Type B pancreatic cell (in vitro differentiated cells): Measurements from ENCODE around the gene TMPRSS3. TPM values are rescaled to one million over a fixed set of nuclear protein-coding genes. Genes with fewer than 3 reads are reported as not detected.

Experiments
- DNase-seq: peaks from one replicate; pipeline ENCODE4 v3.0.0; 2021; ENCODE audit warnings: mixed read lengths; ENCODE audit not compliant: unreplicated experiment; ENCODE audit errors: extremely low spot score
- H3K27ac Mint-ChIP-seq: 2 replicates; pipeline ENCODE4 v1.8.0; 2021; ENCODE audit warnings: mild to moderate bottlenecking, mixed read lengths
- H3K27me3 Mint-ChIP-seq: 2 replicates; pipeline ENCODE4 v1.8.0; 2021; ENCODE audit warnings: mixed read lengths
- H3K36me3 Mint-ChIP-seq: 2 replicates; pipeline ENCODE4 v1.8.0; 2021; ENCODE audit warnings: mixed read lengths
- H3K4me1 Mint-ChIP-seq: one replicate; pipeline ENCODE4 v1.8.0; 2021; ENCODE audit warnings: mixed read lengths; ENCODE audit not compliant: unreplicated experiment
- H3K4me3 Mint-ChIP-seq: 2 replicates; pipeline ENCODE4 v1.8.0; 2021; ENCODE audit warnings: mild to moderate bottlenecking, mixed read lengths
- H3K9me3 Mint-ChIP-seq: 2 replicates; pipeline ENCODE4 v1.8.0; 2021; ENCODE audit warnings: mixed read lengths
- total RNA-seq: library from RNA; stranded (reverse); gene quantifications from 2 replicates; pipeline ENCODE4 v1.2.1, GENCODE V29; 2021; ENCODE audit warnings: low replicate concordance
- TF ChIP-seq, protein P1 (sequence below): fragments of 200-600 bp; sonication (generic); conservative IDR thresholded peaks from 2 replicates; pipeline ENCODE4 v1.5.0; 2021; ENCODE audit warnings: antibody characterized with exemption, mild to moderate bottlenecking

TMPRSS3 gene
- total RNA-seq, 1 donor from 2014 or later, result 1.3 TPM

- no peak overlapping the region for H3K27ac Mint-ChIP-seq
- no peak overlapping the region for H3K4me3 Mint-ChIP-seq
- H3K36me3 Mint-ChIP-seq, result no peaks in the 10 kb centered on the region
- H3K9me3 Mint-ChIP-seq, result peaks cover 5% of the 10 kb centered on the region
- H3K27me3 Mint-ChIP-seq, result peaks cover 5% of the 10 kb centered on the region
- H3K4me1 Mint-ChIP-seq, result no peaks in the 10 kb centered on the region
- no peak for DNase-seq
- TF ChIP-seq, protein P1, sequence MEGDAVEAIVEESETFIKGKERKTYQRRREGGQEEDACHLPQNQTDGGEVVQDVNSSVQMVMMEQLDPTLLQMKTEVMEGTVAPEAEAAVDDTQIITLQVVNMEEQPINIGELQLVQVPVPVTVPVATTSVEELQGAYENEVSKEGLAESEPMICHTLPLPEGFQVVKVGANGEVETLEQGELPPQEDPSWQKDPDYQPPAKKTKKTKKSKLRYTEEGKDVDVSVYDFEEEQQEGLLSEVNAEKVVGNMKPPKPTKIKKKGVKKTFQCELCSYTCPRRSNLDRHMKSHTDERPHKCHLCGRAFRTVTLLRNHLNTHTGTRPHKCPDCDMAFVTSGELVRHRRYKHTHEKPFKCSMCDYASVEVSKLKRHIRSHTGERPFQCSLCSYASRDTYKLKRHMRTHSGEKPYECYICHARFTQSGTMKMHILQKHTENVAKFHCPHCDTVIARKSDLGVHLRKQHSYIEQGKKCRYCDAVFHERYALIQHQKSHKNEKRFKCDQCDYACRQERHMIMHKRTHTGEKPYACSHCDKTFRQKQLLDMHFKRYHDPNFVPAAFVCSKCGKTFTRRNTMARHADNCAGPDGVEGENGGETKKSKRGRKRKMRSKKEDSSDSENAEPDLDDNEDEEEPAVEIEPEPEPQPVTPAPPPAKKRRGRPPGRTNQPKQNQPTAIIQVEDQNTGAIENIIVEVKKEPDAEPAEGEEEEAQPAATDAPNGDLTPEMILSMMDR, result no peak
Measured at GRCh38 chr21:42358261-42358660, 37.6 kb downstream of the TMPRSS3 start.

DNA sequence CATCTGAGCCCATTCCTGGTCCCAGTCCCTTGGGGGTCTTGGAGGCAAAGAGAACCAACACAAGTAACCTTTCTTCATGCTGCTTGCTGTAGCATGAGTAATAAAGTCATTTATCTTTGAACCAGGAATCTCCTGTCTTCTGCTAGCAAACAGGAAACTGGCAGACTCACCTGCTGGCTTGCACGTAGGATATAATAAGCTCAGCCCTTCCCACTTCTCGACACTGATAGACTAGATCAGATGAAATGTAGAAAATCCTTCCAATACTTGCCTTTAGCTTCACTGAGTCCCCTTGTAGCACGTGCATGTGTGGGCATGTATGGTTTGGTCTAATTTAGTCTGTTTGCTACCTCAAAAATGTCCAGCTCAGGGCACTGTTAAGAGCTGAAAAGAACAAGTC lies 38.5 kb downstream of the TMPRSS3 start:
- Mint-ChIP-seq H3K4me3 (no peak overlapping the region), H3K9me3 (peaks cover 5% of the 10 kb centered on the region), H3K27ac (no peak overlapping the region), H3K27me3 (peaks cover 5% of the 10 kb centered on the region), H3K36me3 (no peaks in the 10 kb centered on the region), H3K4me1 (no peaks in the 10 kb centered on the region)
- TF ChIP-seq, protein P1, result no peak
- DNase-seq, result no peak

- Mint-ChIP-seq H3K27ac (no peak overlapping the region), H3K27me3 (no peaks in the 10 kb centered on the region), H3K4me3 (no peak overlapping the region), H3K4me1 (no peaks in the 10 kb centered on the region), H3K36me3 (no peaks in the 10 kb centered on the region), H3K9me3 (peaks cover 5% of the 10 kb centered on the region)
- TF ChIP-seq, protein P1, result no peak
- no peak for DNase-seq
Measured at GRCh38 chr21:42356650-42357049, 39.2 kb downstream of the TMPRSS3 start.

GRCh38 chr21:42356046-42356445 lies 39.8 kb downstream of the TMPRSS3 start:
- TF ChIP-seq, protein P1, result no peak
- Mint-ChIP-seq H3K4me1 (no peaks in the 10 kb centered on the region), H3K27me3 (peaks cover 3% of the 10 kb centered on the region), H3K27ac (no peak overlapping the region), H3K36me3 (no peaks in the 10 kb centered on the region), H3K4me3 (no peak overlapping the region), H3K9me3 (peaks cover 5% of the 10 kb centered on the region)
- DNase-seq, result no peak

DNA sequence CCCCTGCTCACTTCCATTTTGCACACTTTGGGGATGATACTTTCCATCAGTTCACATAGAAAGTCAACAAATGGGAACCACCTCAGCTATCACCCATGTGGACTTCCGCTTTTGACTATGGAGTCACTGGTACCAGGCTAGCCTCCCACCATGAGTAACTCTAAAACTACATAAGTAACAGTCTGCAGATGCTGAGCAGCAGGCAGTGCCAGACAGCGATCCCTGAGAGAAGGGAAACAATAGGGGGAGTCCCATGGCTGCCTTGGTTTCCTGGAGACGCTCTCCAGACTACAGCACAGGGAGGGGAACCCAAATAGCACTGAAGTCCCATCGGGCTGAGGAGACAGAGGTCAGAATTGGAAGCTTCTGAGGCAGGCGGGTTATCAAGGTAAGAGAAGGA lies 42.2 kb downstream of the TMPRSS3 start:
- TF ChIP-seq, protein P1, result no peak
- Mint-ChIP-seq H3K27ac (no peak overlapping the region), H3K4me1 (no peaks in the 10 kb centered on the region), H3K27me3 (peaks cover 3% of the 10 kb centered on the region), H3K36me3 (no peaks in the 10 kb centered on the region), H3K4me3 (no peak overlapping the region), H3K9me3 (peaks cover 5% of the 10 kb centered on the region)
- DNase-seq, result no peak
